WTC11 (cell line): ENCODE measurements around the gene MR1. TPM values are rescaled to one million over a fixed set of nuclear protein-coding genes. Genes with fewer than 3 reads are reported as not detected.

Experiments
- ATAC-seq: fragments of 200-7000 bp; cut with Tn5 transposase; 2 replicates; pipeline ENCODE4 v1.10.0; 2021; ENCODE audit warnings: mild to moderate bottlenecking, moderate library complexity
- CTCF ChIA-PET: fragments of 300-600 bp; sonication (Branson Sonifier 250); formaldehyde crosslinking; loops from one replicate; lab custom pipeline; 2021; ENCODE audit warnings: antibody characterized with exemption; lab: Charles Lee
- POLR2A ChIA-PET: fragments of 350-600 bp; sonication (Branson Sonifier 250); formaldehyde crosslinking; loops from one replicate; lab custom pipeline; 2021; ENCODE audit warnings: antibody characterized with exemption; lab: Charles Lee
- DNase-seq: peaks from one replicate; pipeline ENCODE4 v3.0.0; 2021; ENCODE audit warnings: low spot score
- H3K27ac Mint-ChIP-seq: 2 replicates; pipeline ENCODE4 v1.8.0; 2021; ENCODE audit warnings: mixed read lengths
- H3K27me3 Mint-ChIP-seq: 2 replicates; pipeline ENCODE4 v1.8.0; 2021; ENCODE audit warnings: low read depth, mild to moderate bottlenecking, moderate library complexity, mixed read lengths
- H3K36me3 Mint-ChIP-seq: 2 replicates; pipeline ENCODE4 v1.8.0; 2021; ENCODE audit warnings: mixed read lengths
- H3K4me1 Mint-ChIP-seq: 2 replicates; pipeline ENCODE4 v1.8.0; 2022; ENCODE audit warnings: mixed read lengths
- H3K4me3 Mint-ChIP-seq: 2 replicates; pipeline ENCODE4 v1.8.0; 2021; ENCODE audit warnings: mild to moderate bottlenecking, moderate library complexity, mixed read lengths
- H3K9me3 Mint-ChIP-seq: 2 replicates; pipeline ENCODE4 v1.8.0; 2021; ENCODE audit warnings: mixed read lengths
- FOXJ3 ChIP-seq: sonication (generic); formaldehyde crosslinking; IDR thresholded peaks from 2 replicates; pipeline ENCODE4 v1.9.0; 2021; ENCODE audit warnings: missing genetic modification reagents, mild to moderate bottlenecking, borderline replicate concordance
- total RNA-seq: library from RNA; stranded (reverse); gene quantifications from 3 replicates; pipeline ENCODE4 v1.2.3, GENCODE V29; 2021
- TF ChIP-seq, protein P1 (sequence below): fragments of 250-450 bp; sonication (Bioruptor Pico); IDR thresholded peaks from 2 replicates; pipeline ENCODE4 v2.1.2; 2022; ENCODE audit warnings: mild to moderate bottlenecking, moderate library complexity
- TF ChIP-seq, protein P2 (sequence below): sonication (generic); formaldehyde crosslinking; IDR thresholded peaks from 2 replicates; pipeline ENCODE4 v1.8.1; 2023; ENCODE audit warnings: mild to moderate bottlenecking, moderate library complexity, missing genetic modification reagents
- TF ChIP-seq, protein P3 (sequence below): sonication (generic); formaldehyde crosslinking; conservative IDR thresholded peaks from 2 replicates; pipeline ENCODE4 v1.8.1; 2023; ENCODE audit warnings: mild to moderate bottlenecking, low read depth, missing genetic modification reagents, moderate library complexity

MR1 gene
- total RNA-seq, 1 experiment from 2014 or later: 0.28 TPM

DNA sequence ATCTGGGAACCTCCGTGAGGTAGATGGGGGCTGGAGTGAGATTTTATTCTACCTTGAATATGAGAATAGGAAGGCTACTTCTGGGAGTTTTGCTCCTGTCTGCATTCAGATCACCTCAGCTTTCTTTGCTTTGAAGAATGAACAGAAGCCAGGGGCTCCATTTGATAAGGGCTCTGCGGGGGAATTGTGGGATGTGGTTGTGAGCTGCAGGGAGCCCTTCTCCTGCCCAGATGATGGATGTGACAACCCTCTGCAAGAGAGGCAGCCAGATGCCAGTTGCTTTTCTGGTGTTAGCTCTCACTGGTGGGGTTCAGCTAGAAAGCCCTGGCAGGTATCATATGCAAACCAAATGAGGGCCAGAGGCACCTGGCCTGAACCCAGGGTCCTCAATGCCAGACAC, 76.2 kb downstream of the MR1 start:
- ChIA-PET POLR2A (no interaction called here), CTCF (interaction anchor here (0.9 to 1.2 kb wide), 2 partner anchors 14 to 32 kb away, joined by 3 read pairs; no protein-coding TSS in a partner anchor)
- Mint-ChIP-seq H3K4me1 (peaks cover 71% of the 10 kb centered on the region), H3K27me3 (peaks cover 49% of the 10 kb centered on the region), H3K4me3 (no peak overlapping the region), H3K27ac (no peak overlapping the region), H3K9me3 (no peaks in the 10 kb centered on the region), H3K36me3 (no peaks in the 10 kb centered on the region)
- TF ChIP-seq, protein P1, sequence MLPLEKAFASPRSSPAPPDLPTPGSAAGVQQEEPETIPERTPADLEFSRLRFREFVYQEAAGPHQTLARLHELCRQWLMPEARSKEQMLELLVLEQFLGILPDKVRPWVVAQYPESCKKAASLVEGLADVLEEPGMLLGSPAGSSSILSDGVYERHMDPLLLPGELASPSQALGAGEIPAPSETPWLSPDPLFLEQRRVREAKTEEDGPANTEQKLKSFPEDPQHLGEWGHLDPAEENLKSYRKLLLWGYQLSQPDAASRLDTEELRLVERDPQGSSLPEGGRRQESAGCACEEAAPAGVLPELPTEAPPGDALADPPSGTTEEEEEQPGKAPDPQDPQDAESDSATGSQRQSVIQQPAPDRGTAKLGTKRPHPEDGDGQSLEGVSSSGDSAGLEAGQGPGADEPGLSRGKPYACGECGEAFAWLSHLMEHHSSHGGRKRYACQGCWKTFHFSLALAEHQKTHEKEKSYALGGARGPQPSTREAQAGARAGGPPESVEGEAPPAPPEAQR (CRISPR knock-in tag): no peak
- no peak for TF ChIP-seq FOXJ3 (CRISPR knock-in tag)
- TF ChIP-seq, protein P2, sequence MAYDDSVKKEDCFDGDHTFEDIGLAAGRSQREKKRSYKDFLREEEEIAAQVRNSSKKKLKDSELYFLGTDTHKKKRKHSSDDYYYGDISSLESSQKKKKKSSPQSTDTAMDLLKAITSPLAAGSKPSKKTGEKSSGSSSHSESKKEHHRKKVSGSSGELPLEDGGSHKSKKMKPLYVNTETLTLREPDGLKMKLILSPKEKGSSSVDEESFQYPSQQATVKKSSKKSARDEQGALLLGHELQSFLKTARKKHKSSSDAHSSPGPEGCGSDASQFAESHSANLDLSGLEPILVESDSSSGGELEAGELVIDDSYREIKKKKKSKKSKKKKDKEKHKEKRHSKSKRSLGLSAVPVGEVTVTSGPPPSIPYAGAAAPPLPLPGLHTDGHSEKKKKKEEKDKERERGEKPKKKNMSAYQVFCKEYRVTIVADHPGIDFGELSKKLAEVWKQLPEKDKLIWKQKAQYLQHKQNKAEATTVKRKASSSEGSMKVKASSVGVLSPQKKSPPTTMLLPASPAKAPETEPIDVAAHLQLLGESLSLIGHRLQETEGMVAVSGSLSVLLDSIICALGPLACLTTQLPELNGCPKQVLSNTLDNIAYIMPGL (CRISPR knock-in tag): no peak
- TF ChIP-seq, protein P3, sequence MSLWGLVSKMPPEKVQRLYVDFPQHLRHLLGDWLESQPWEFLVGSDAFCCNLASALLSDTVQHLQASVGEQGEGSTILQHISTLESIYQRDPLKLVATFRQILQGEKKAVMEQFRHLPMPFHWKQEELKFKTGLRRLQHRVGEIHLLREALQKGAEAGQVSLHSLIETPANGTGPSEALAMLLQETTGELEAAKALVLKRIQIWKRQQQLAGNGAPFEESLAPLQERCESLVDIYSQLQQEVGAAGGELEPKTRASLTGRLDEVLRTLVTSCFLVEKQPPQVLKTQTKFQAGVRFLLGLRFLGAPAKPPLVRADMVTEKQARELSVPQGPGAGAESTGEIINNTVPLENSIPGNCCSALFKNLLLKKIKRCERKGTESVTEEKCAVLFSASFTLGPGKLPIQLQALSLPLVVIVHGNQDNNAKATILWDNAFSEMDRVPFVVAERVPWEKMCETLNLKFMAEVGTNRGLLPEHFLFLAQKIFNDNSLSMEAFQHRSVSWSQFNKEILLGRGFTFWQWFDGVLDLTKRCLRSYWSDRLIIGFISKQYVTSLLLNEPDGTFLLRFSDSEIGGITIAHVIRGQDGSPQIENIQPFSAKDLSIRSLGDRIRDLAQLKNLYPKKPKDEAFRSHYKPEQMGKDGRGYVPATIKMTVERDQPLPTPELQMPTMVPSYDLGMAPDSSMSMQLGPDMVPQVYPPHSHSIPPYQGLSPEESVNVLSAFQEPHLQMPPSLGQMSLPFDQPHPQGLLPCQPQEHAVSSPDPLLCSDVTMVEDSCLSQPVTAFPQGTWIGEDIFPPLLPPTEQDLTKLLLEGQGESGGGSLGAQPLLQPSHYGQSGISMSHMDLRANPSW (CRISPR knock-in tag): no peak
- ATAC-seq (no peak), DNase-seq (no peak)

Other genes with a start within 250 kb of the MR1 start
- gene KIAA1614, start 121.1 kb upstream of the MR1 start, total RNA-seq: 1.8 to 3.3 TPM (median 2.1 TPM) in 3 replicates
- 30.2 to 32.3 TPM (median 30.5 TPM) in 3 replicates for gene STX6, start 11.1 kb upstream of the MR1 start, total RNA-seq
- gene IER5, start 54.7 kb downstream of the MR1 start, total RNA-seq: 14.2 to 18.2 TPM (median 14.3 TPM) in 3 replicates